A549 (cell line): ENCODE measurements around the gene INPP4B. TPM values are rescaled to one million over a fixed set of nuclear protein-coding genes. Genes with fewer than 3 reads are reported as not detected.

Experiments
- ATAC-seq, 2 experiments: fragments of 200-7000 bp in 1 of 2; fragments of >200 bp in 1 of 2; cut with Nextera tagmentation in 1 of 2; cut with Tn5 transposase in 1 of 2; 3 replicates each; pipeline versions ENCODE4 v1.8.0 to v1.9.1; 2018 to 2020; ENCODE audit warnings: mild to moderate bottlenecking in 1 of 2, moderate library complexity in 1 of 2
- CTCF ChIA-PET: fragments of 300-600 bp; sonication (Branson Sonifier 250); formaldehyde crosslinking; extraction: SDS; loops from one replicate; lab custom pipeline; 2021; ENCODE audit warnings: antibody characterized with exemption, inconsistent platforms; lab: Yijun Ruan, JAX
- POLR2A ChIA-PET: fragments of 350-600 bp; formaldehyde crosslinking; extraction: SDS; loops from one replicate; lab custom pipeline; 2021; ENCODE audit warnings: antibody characterized with exemption, inconsistent platforms; lab: Yijun Ruan, JAX
- DNase-seq, 2 experiments: peaks; one replicate each; pipeline versions ENCODE4 v3.0.0 to v3.0.0-alpha.2; 2011 to 2016; ENCODE audit warnings: low read depth in 1 of 2, low spot score in 1 of 2
- FAIRE-seq: peaks from 2 replicates; lab custom pipeline; 2011; peaks lifted over from hg19 to GRCh38; lab: Jason Lieb, UNC
- H3K27ac ChIP-seq, 2 experiments: fragments of >200 bp; sonication (Bioruptor Twin); formaldehyde crosslinking; 3 replicates each; pipeline ENCODE4 v1.5.1; 2016 to 2017
- H3K4me1 ChIP-seq: fragments of >200 bp; sonication (Bioruptor Twin); formaldehyde crosslinking; 3 replicates; pipeline ENCODE4 v1.6.1; 2016
- H3K4me2 ChIP-seq: fragments of >200 bp; sonication (Bioruptor Twin); formaldehyde crosslinking; 3 replicates; pipeline ENCODE4 v1.6.1; 2016
- H3K4me3 ChIP-seq: fragments of >200 bp; sonication (Bioruptor Twin); formaldehyde crosslinking; 3 replicates; pipeline ENCODE4 v1.5.1; 2016
- H3K9me3 ChIP-seq: fragments of >200 bp; sonication (Bioruptor Twin); formaldehyde crosslinking; 3 replicates; pipeline ENCODE4 v1.6.1; 2016
- CBX8 ChIP-seq: fragments of 200-600 bp; sonication (generic); IDR thresholded peaks from 2 replicates; pipeline ENCODE4 v1.6.1; 2016
- CTCF ChIP-seq: fragments of >200 bp; sonication (Bioruptor Twin); formaldehyde crosslinking; IDR thresholded peaks from 3 replicates; pipeline ENCODE4 v1.5.1; 2016
- EP300 ChIP-seq, 2 experiments: fragments of >200 bp; sonication (Bioruptor Twin); formaldehyde crosslinking; IDR thresholded peaks; 2 replicates in 1 of 2; 3 replicates in 1 of 2; pipeline ENCODE4 v1.6.1; 2016 to 2017
- HES2 ChIP-seq: fragments of >200 bp; sonication (Bioruptor Twin); formaldehyde crosslinking; IDR thresholded peaks from 2 replicates; pipeline ENCODE4 v1.6.1; 2016
- HOXA7 ChIP-seq: fragments of 250-450 bp; sonication (Bioruptor Pico); IDR thresholded peaks from 2 replicates; pipeline ENCODE4 v1.5.0; 2020; ENCODE audit warnings: mild to moderate bottlenecking, moderate library complexity
- JUN ChIP-seq, 2 experiments: fragments of >200 bp; sonication (Bioruptor Twin); formaldehyde crosslinking; IDR thresholded peaks; 2 replicates in 1 of 2; 3 replicates in 1 of 2; pipeline ENCODE4 v1.6.1; 2016 to 2017
- MYC ChIP-seq: IDR thresholded peaks from 2 replicates; pipeline ENCODE4 v1.6.1; 2012; ENCODE audit warnings: mild to moderate bottlenecking, inconsistent platforms, low read length, improper control_type of control experiment, borderline replicate concordance
- NPAS2 ChIP-seq: fragments of 250-450 bp; sonication (Bioruptor Pico); IDR thresholded peaks from 2 replicates; pipeline ENCODE4 v1.8.0; 2022; ENCODE audit warnings: mild to moderate bottlenecking, moderate library complexity, borderline replicate concordance
- PHF8 ChIP-seq: fragments of 200-600 bp; sonication (generic); IDR thresholded peaks from 2 replicates; pipeline ENCODE4 v1.6.1; 2016; ENCODE audit warnings: low read depth, mild to moderate bottlenecking, antibody characterized with exemption, moderate library complexity, borderline replicate concordance
- POLR2AphosphoS2 ChIP-seq: conservative IDR thresholded peaks from 2 replicates; pipeline ENCODE4 v1.6.1; 2012; ENCODE audit warnings: low read length, improper control_type of control experiment, inconsistent platforms
- RAD21 ChIP-seq, 2 experiments: fragments of >200 bp in 1 of 2; sonication (Bioruptor Twin) in 1 of 2; formaldehyde crosslinking in 1 of 2; IDR thresholded peaks in 1 of 2; conservative IDR thresholded peaks in 1 of 2; 2 replicates in 1 of 2; 3 replicates in 1 of 2; pipeline ENCODE4 v1.6.1; 2012 to 2018; ENCODE audit warnings: inconsistent platforms in 1 of 2
- SMC3 ChIP-seq: fragments of >200 bp; sonication (Bioruptor Twin); formaldehyde crosslinking; IDR thresholded peaks from 3 replicates; pipeline ENCODE4 v1.6.1; 2018; ENCODE audit warnings: inconsistent platforms
- TFCP2L1 ChIP-seq: fragments of 250-450 bp; sonication (Bioruptor Pico); IDR thresholded peaks from 2 replicates; pipeline ENCODE4 v1.5.0; 2021; ENCODE audit warnings: mild to moderate bottlenecking
- TP53 ChIP-seq: fragments of 250-450 bp; sonication (Bioruptor Pico); IDR thresholded peaks from 2 replicates; pipeline ENCODE4 v1.5.0; 2021; ENCODE audit warnings: mild to moderate bottlenecking, moderate library complexity
- USF2 ChIP-seq: fragments of 450-650 bp; IDR thresholded peaks from 2 replicates; pipeline ENCODE4 v1.6.1; 2014; ENCODE audit warnings: antibody characterized with exemption
- WGBS: methylation state at CpG from one replicate; pipeline ENCODE4 v1.1.6; 2017; ENCODE audit errors: missing lambda C conversion rate; 5-methylcytosine and 5-hydroxymethylcytosine counted together
- polyA plus RNA-seq, 4 experiments: library from polyadenylated mRNA; depleted of rRNA in 3 of 4; stranded (reverse); fragments of >200 nt; fragmentation: RNase III in 1 of 4; extraction: RNeasy Plus Mini Kit Qiagen cat#74134 plus additional on column Dnase treatment in 1 of 4; gene quantifications; 2 replicates in 3 of 4; 3 replicates in 1 of 4; pipeline ENCODE4 v1.2.3, GENCODE V29; 2011 to 2017
- TF ChIP-seq, protein P1 (sequence below): fragments of 150-350 bp; IDR thresholded peaks from 2 replicates; pipeline ENCODE4 v1.6.1; 2014; ENCODE audit warnings: low read depth, mild to moderate bottlenecking, low read length

The INPP4B gene
- polyA plus RNA-seq, 2 of the 4 experiments (the other 2 are of a cell fraction), result 7.2 to 14.9 TPM

DNA sequence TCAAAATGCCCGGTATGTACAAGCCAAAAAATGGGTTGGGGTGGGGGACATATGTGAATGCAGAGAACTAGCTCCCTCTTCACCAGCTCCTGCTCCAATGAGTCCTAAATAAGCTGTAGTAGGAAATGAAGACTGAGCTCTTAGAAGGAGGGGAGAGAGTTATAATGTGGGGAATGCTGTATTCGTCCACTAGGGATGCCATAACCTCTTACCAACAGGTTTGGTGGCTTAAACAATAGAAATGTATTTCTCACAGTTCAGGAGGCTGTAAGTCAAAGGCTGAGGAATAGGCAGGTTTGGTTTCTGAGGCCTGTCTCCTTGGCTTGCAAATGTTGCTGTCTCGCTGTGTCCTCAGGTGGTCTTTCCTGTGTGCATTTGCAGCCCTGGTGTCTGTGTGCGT lies 4.4 kb upstream of the INPP4B start:
- H3K27ac ChIP-seq, result no peak overlapping the region
- CTCF ChIA-PET, result no interaction called here
- H3K4me2 ChIP-seq, result no peak overlapping the region
- H3K9me3 ChIP-seq, result no peaks in the 10 kb centered on the region
- DNase-seq (peak in 1 of 2 experiments; percentile 20), ATAC-seq (no peak), FAIRE-seq (no peak)
- POLR2A ChIA-PET, result no interaction called here
- no peak overlapping the region for H3K4me3 ChIP-seq
- TF ChIP-seq POLR2AphosphoS2 (no peak), USF2 (no peak)
- 65% methylated on average over 4 of the region's 4 CpGs for WGBS
- no peaks in the 10 kb centered on the region for H3K4me1 ChIP-seq

GRCh38 chr4:142846729-142847596 lies 862 bp upstream of the INPP4B start:
- Histone ChIP-seq H3K4me2 (peak overlapping the region; percentile 97), H3K4me1 (peaks cover 14% of the 10 kb centered on the region; the same call in 2 of the 3 replicates), H3K4me3 (peak overlapping the region; percentile 68), H3K27ac (peak overlapping the region; percentile 72 to 88), H3K9me3 (no peaks in the 10 kb centered on the region)
- ATAC-seq, result peak; percentile 77 to 82
- peak; percentile 25 to 57 for DNase-seq
- ChIA-PET CTCF (interaction anchor here (0.6 to 1.9 kb wide), 8 partner anchors 10 to 1693 kb away, joined by 3 to 18 read pairs (median 3); no protein-coding TSS in a partner anchor), POLR2A (no interaction called here)
- TF ChIP-seq MYC (no peak), CTCF (peak; percentile 59), RAD21 (conservative IDR thresholded peaks at IDR 0.05 in 1 of 2, IDR thresholded peaks at IDR 0.05 in 1 of 2) (peak; percentile 77 to 81), SMC3 (peak; percentile 76)
- 7% methylated on average over 21 of the region's 50 CpGs for WGBS
- FAIRE-seq, result no peak

GRCh38 chr4:142845293-142846107 lies 601 bp downstream of the INPP4B start:
- CTCF ChIA-PET, result interaction anchor here (0.6 to 1.1 kb wide), 3 partner anchors 8 to 719 kb away, joined by 3 read pairs; no protein-coding TSS in a partner anchor
- FAIRE-seq (no peak), DNase-seq (peak in 1 of 2 experiments; percentile 27), ATAC-seq (peak; percentile 32 to 47)
- TF ChIP-seq HES2, result no peak
- TF ChIP-seq TP53 (CRISPR knock-in tag), result no peak
- peak overlapping the region; percentile 68 for H3K4me3 ChIP-seq
- peaks cover 20% of the 10 kb centered on the region; the same call in 2 of the 3 replicates for H3K4me1 ChIP-seq
- H3K9me3 ChIP-seq, result no peaks in the 10 kb centered on the region
- 10% methylated on average over 8 of the region's 43 CpGs for WGBS
- POLR2A ChIA-PET, result no interaction called here
- peak overlapping the region; percentile 97 for H3K4me2 ChIP-seq
- H3K27ac ChIP-seq, result peak overlapping the region; percentile 72 to 88

GRCh38 chr4:142844782-142845181 lies 1.3 kb downstream of the INPP4B start:
- Histone ChIP-seq H3K9me3 (no peaks in the 10 kb centered on the region), H3K27ac (peak overlapping the region; percentile 72 to 88), H3K4me3 (peak overlapping the region; percentile 68), H3K4me2 (peak overlapping the region; percentile 97), H3K4me1 (peaks cover 20% of the 10 kb centered on the region; the same call in 2 of the 3 replicates)
- ATAC-seq (no peak), FAIRE-seq (no peak), DNase-seq (no peak)
- TF ChIP-seq NPAS2 (CRISPR knock-in tag) (no peak), TFCP2L1 (CRISPR knock-in tag) (no peak), HOXA7 (CRISPR knock-in tag) (no peak), PHF8 (no peak), CBX8 (no peak), EP300 (IDR thresholded peaks at IDR 0.05) (no peak), JUN (IDR thresholded peaks at IDR 0.05) (no peak)
- TF ChIP-seq, protein P1, sequence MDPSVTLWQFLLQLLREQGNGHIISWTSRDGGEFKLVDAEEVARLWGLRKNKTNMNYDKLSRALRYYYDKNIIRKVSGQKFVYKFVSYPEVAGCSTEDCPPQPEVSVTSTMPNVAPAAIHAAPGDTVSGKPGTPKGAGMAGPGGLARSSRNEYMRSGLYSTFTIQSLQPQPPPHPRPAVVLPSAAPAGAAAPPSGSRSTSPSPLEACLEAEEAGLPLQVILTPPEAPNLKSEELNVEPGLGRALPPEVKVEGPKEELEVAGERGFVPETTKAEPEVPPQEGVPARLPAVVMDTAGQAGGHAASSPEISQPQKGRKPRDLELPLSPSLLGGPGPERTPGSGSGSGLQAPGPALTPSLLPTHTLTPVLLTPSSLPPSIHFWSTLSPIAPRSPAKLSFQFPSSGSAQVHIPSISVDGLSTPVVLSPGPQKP, result no peak
- POLR2A ChIA-PET, result no interaction called here
- 64% methylated on average over 1 of the region's 1 CpG for WGBS
- CTCF ChIA-PET, result interaction anchor here (1.0 kb wide), 1 partner anchor 9 kb away, joined by 3 read pairs; no protein-coding TSS in a partner anchor
